COLO668 (cell line): ENCODE results near the gene TBC1D14.

ENCODE experiments used
- DNase-seq: peaks from one replicate; lab custom pipeline; 2025; ENCODE audit not compliant: unreplicated experiment; lab: John Stamatoyannopoulos, UW

The TBC1D14 gene

GRCh38 chr4:6992728-6993677 is 83.4 kb downstream of the TBC1D14 start:
- peak; percentile 32 for DNase-seq

GRCh38 chr4:6996481-6996880 is 86.9 kb downstream of the TBC1D14 start:
- DNase-seq, result no peak

GRCh38 chr4:6999172-7000086 is 89.8 kb downstream of the TBC1D14 start:
- DNase-seq, result no peak

GRCh38 chr4:7000421-7001176 is 91.0 kb downstream of the TBC1D14 start:
- no peak for DNase-seq

GRCh38 chr4:7001271-7001670 is 91.6 kb downstream of the TBC1D14 start:
- no peak for DNase-seq

GRCh38 chr4:7002336-7002735 is 92.7 kb downstream of the TBC1D14 start:
- no peak for DNase-seq

GRCh38 chr4:7003176-7003878 is 93.7 kb downstream of the TBC1D14 start:
- DNase-seq, result no peak

GRCh38 chr4:7003879-7004240 is 94.2 kb downstream of the TBC1D14 start:
- DNase-seq, result no peak

- DNase-seq, result no peak
Measured at GRCh38 chr4:7004331-7004730, 94.7 kb downstream of the TBC1D14 start.

- no peak for DNase-seq
Measured at GRCh38 chr4:7005571-7005970, 95.9 kb downstream of the TBC1D14 start.

GRCh38 chr4:7006411-7006810 is 96.8 kb downstream of the TBC1D14 start:
- DNase-seq, result no peak

GRCh38 chr4:7007142-7007907 is 97.7 kb downstream of the TBC1D14 start:
- no peak for DNase-seq

GRCh38 chr4:7007944-7008343 is 98.3 kb downstream of the TBC1D14 start:
- no peak for DNase-seq

- DNase-seq, result no peak
Measured at GRCh38 chr4:7009564-7009963, 99.9 kb downstream of the TBC1D14 start.

GRCh38 chr4:7013175-7013574 is 103.5 kb downstream of the TBC1D14 start:
- DNase-seq, result no peak

- DNase-seq, result no peak
Measured at GRCh38 chr4:7014815-7015214, 105.2 kb downstream of the TBC1D14 start.

GRCh38 chr4:7015383-7016035 is 105.9 kb downstream of the TBC1D14 start:
- DNase-seq, result no peak

GRCh38 chr4:7016086-7016485 is 106.5 kb downstream of the TBC1D14 start:
- no peak for DNase-seq

GRCh38 chr4:7016512-7016911 is 106.9 kb downstream of the TBC1D14 start:
- DNase-seq, result no peak
